Endothelial cell of coronary artery (primary cell): ENCODE measurements around the gene C11orf21. TPM values are rescaled to one million over a fixed set of nuclear protein-coding genes. Genes with fewer than 3 reads are reported as not detected.

Experiments
- total RNA-seq: library from RNA; depleted of rRNA; stranded (reverse); fragments of >200 nt; gene quantifications from 2 replicates; pipeline ENCODE4 v1.2.3, GENCODE V29; 2014

C11orf21 gene
- not detected in 2 replicates for total RNA-seq

DNA sequence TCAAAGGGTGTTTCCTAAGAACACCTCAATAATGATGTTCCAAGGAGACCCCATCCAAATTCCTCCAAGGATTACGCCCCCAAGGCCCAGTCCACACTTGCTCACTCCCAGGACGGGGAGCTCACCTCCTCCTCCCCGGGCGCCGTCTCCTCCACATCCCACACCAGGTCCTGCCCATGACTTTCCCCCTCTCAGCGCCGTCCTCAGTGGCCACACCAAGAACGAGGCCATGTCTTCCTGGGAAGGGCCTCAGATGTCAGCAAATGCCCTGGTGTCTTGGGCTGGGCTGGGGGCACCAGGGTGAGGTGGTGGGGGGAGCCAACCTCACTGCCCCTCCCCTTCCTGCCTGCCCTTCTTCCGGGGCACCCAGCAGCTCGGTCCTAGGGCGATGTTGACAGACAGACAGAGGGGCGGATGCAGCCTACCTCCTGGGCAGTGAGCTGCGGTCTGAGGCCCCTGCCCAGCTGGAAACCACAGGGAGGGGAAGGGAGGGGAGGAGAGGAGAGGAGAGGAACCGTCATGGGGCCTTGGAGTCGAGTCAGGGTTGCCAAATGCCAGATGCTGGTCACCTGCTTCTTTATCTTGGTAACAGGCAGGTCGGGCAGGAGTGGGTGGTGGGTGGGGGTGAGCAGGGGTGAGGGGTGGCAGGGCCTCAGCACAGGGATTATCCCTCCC, at the start of gene C11orf21, which contains the start of gene TSPAN32:
Gene C11orf21 (minus strand): TSS at position 288 of the 675 bp plus-strand sequence. CDS start 110 bp downstream, at position 178.
Gene TSPAN32 (plus strand): TSS at position 383 of the 675 bp plus-strand sequence. CDS start 137 bp downstream, at position 520.

GRCh38 chr11:2270322-2271076, 31.2 kb downstream of the C11orf21 start, which contains the start of gene ASCL2:
Gene ASCL2, minus strand, starts transcription at chr11:2270588. Its CDS starts 256 bp downstream, at chr11:2270332.

Other genes with a start within 250 kb of the C11orf21 start
- 3.6 and 4.7 TPM in 2 replicates for gene IGF2, start 162.5 kb downstream of the C11orf21 start, total RNA-seq
- not detected in 2 replicates for gene INS, start 140.7 kb downstream of the C11orf21 start, total RNA-seq
- not detected in 2 replicates for gene TH, start 130.1 kb downstream of the C11orf21 start, total RNA-seq
- gene ASCL2, start 31.3 kb downstream of the C11orf21 start, total RNA-seq: not detected in 2 replicates
- gene TSPAN32, start 95 bp upstream of the C11orf21 start, total RNA-seq: not detected in 2 replicates
- 148 and 282 TPM in 2 replicates for gene CD81, start 75.4 kb upstream of the C11orf21 start, total RNA-seq
- gene TSSC4, start 98.8 kb upstream of the C11orf21 start, total RNA-seq: 73.1 and 73.2 TPM in 2 replicates
- not detected in 2 replicates for gene TRPM5, start 142.6 kb upstream of the C11orf21 start, total RNA-seq
- 0.09 TPM in 1 of 2 replicates, not detected in the other for gene KCNQ1, start 143.1 kb upstream of the C11orf21 start, total RNA-seq